Breast epithelium (tissue), 4 donors: ENCODE measurements around the gene RHOBTB1. TPM values are rescaled to one million over a fixed set of nuclear protein-coding genes. Genes with fewer than 3 reads are reported as not detected.

ENCODE experiments used
- DNase-seq, 2 donors: peaks; one replicate each; pipeline ENCODE4 v3.0.0-alpha.2; 2019; ENCODE audit warnings: low spot score in 2 of 2
- H3K27ac ChIP-seq, 2 donors: fragments of 200-600 bp; sonication (generic) in 1 of 2; one replicate each; pipeline ENCODE4 v1.5.1; 2016 to 2019; ENCODE audit warnings: mild to moderate bottlenecking in 1 of 2
- H3K27me3 ChIP-seq, 2 donors: fragments of 200-600 bp; sonication (generic) in 1 of 2; one replicate each; pipeline versions ENCODE4 v1.5.1 to v1.6.0; 2017 to 2019; ENCODE audit warnings: control low read depth in 1 of 2, mild to moderate bottlenecking in 1 of 2
- H3K36me3 ChIP-seq: fragments of 200-600 bp; one replicate; pipeline ENCODE4 v1.5.1; 2019
- H3K4me1 ChIP-seq, 2 donors: fragments of 200-600 bp; sonication (generic); one replicate each; pipeline ENCODE4 v1.5.1; 2016 to 2019; ENCODE audit warnings: control low read depth in 1 of 2
- H3K4me3 ChIP-seq, 3 donors: fragments of 200-600 bp; sonication (generic); 1 replicate in 2 of 3; 2 replicates in 1 of 3; pipeline ENCODE4 v1.5.1; 2016 to 2019; ENCODE audit warnings: mild to moderate bottlenecking in 3 of 3, moderate library complexity in 2 of 3
- H3K9me3 ChIP-seq, 2 donors: fragments of 200-600 bp; sonication (generic) in 1 of 2; one replicate each; pipeline ENCODE4 v1.5.1; 2016 to 2019; ENCODE audit warnings: control low read depth in 1 of 2
- CTCF ChIP-seq, 3 donors: fragments of 450-650 bp; IDR thresholded peaks; one replicate each; pipeline ENCODE4 v1.5.1; 2016 to 2017; ENCODE audit warnings: antibody characterized with exemption in 3 of 3, mild to moderate bottlenecking in 3 of 3, moderate library complexity in 3 of 3
- POLR2A ChIP-seq: fragments of 450-650 bp; IDR thresholded peaks from one replicate; pipeline ENCODE4 v1.6.1; 2016; ENCODE audit warnings: antibody characterized with exemption, mild to moderate bottlenecking, moderate library complexity
- POLR2AphosphoS5 ChIP-seq, 3 donors: sonication (generic); formaldehyde crosslinking; IDR thresholded peaks; one replicate each; pipeline ENCODE4 v1.6.1; 2017; ENCODE audit warnings: antibody characterized with exemption in 3 of 3
- intact Hi-C: fragments of 100-400 bp; cut with DNase I; formaldehyde crosslinking; loops from one replicate; pipeline ENCODE4 v1.15.1; 2023; ENCODE audit warnings: low total_unique reads
- total RNA-seq, 3 donors: library from RNA; depleted of rRNA; stranded (reverse); fragments of >200 nt; gene quantifications; one replicate each; pipeline ENCODE4 v1.1.0, GENCODE V29; 2016

Gene RHOBTB1
- total RNA-seq, 3 donors from 2014 or later: 11.4 to 14.6 (median 13.4) TPM

GRCh38 chr10:60960031-60960430 is 16.0 kb upstream of the RHOBTB1 start:
- H3K27ac ChIP-seq: no peak overlapping the region
- intact Hi-C loops: loop anchor here (10.0 kb wide), 1 partner anchor 1135 kb away; no protein-coding TSS in a partner anchor

GRCh38 chr10:60958892-60959601 is 15.1 kb upstream of the RHOBTB1 start:
- H3K27ac ChIP-seq: no peak overlapping the region
- intact Hi-C loops: no loop called here
- H3K4me1 ChIP-seq: no peaks in the 10 kb centered on the region
- no peaks in the 10 kb centered on the region for H3K36me3 ChIP-seq
- H3K9me3 ChIP-seq: no peaks in the 10 kb centered on the region
- TF ChIP-seq POLR2AphosphoS5 (IDR thresholded peaks at IDR 0.05) (no peak), CTCF (IDR thresholded peaks at IDR 0.05) (no peak), POLR2A (no peak)
- no peaks in the 10 kb centered on the region for H3K27me3 ChIP-seq
- H3K4me3 ChIP-seq: no peak overlapping the region
- DNase-seq: no peak

More at GRCh38 chr10:60960031-60960430, 16.0 kb upstream of the RHOBTB1 start:
- no peak overlapping the region for H3K4me3 ChIP-seq
- no peaks in the 10 kb centered on the region for H3K27me3 ChIP-seq
- no peaks in the 10 kb centered on the region for H3K36me3 ChIP-seq
- H3K9me3 ChIP-seq: no peaks in the 10 kb centered on the region
- DNase-seq: no peak
- no peak for TF ChIP-seq CTCF (IDR thresholded peaks at IDR 0.05)
- TF ChIP-seq POLR2AphosphoS5 (IDR thresholded peaks at IDR 0.05): no peak
- no peak for TF ChIP-seq POLR2A
- H3K4me1 ChIP-seq: no peaks in the 10 kb centered on the region

GRCh38 chr10:60957667-60958221 is 13.8 kb upstream of the RHOBTB1 start:
- Histone ChIP-seq H3K27me3 (no peaks in the 10 kb centered on the region), H3K36me3 (no peaks in the 10 kb centered on the region), H3K4me1 (no peaks in the 10 kb centered on the region), H3K9me3 (no peaks in the 10 kb centered on the region), H3K4me3 (no peak overlapping the region), H3K27ac (no peak overlapping the region)
- no peak for TF ChIP-seq POLR2A
- no peak for TF ChIP-seq POLR2AphosphoS5 (IDR thresholded peaks at IDR 0.05)
- TF ChIP-seq CTCF (IDR thresholded peaks at IDR 0.05): no peak
- DNase-seq: no peak
- intact Hi-C loops: no loop called here

GRCh38 chr10:60955957-60956425 is 12.0 kb upstream of the RHOBTB1 start:
- Histone ChIP-seq H3K36me3 (no peaks in the 10 kb centered on the region), H3K27ac (no peak overlapping the region), H3K4me1 (no peaks in the 10 kb centered on the region), H3K9me3 (no peaks in the 10 kb centered on the region), H3K27me3 (no peaks in the 10 kb centered on the region), H3K4me3 (no peak overlapping the region)
- intact Hi-C loops: no loop called here
- TF ChIP-seq POLR2AphosphoS5 (IDR thresholded peaks at IDR 0.05): no peak
- no peak for TF ChIP-seq CTCF (IDR thresholded peaks at IDR 0.05)
- DNase-seq: no peak

GRCh38 chr10:60955316-60955715 is 11.3 kb upstream of the RHOBTB1 start:
- DNase-seq: no peak
- no peak for TF ChIP-seq POLR2A
- TF ChIP-seq CTCF (IDR thresholded peaks at IDR 0.05): no peak
- no peak for TF ChIP-seq POLR2AphosphoS5 (IDR thresholded peaks at IDR 0.05)
- intact Hi-C loops: no loop called here

More at GRCh38 chr10:60955316-60955715, 11.3 kb upstream of the RHOBTB1 start:
- H3K36me3 ChIP-seq: no peaks in the 10 kb centered on the region
- H3K4me1 ChIP-seq: no peaks in the 10 kb centered on the region
- no peaks in the 10 kb centered on the region for H3K9me3 ChIP-seq
- H3K27ac ChIP-seq: no peak overlapping the region
- no peaks in the 10 kb centered on the region for H3K27me3 ChIP-seq
- no peak overlapping the region for H3K4me3 ChIP-seq
